HepG2 (cell line): Measurements from ENCODE around the gene ANAPC16. TPM values are rescaled to one million over a fixed set of nuclear protein-coding genes. Genes with fewer than 3 reads are reported as not detected.

Experiments
- FIP1L1 ChIP-seq: fragments of 200-400 bp; formaldehyde crosslinking; IDR thresholded peaks from 2 replicates; pipeline ENCODE4 v1.6.1; 2018; ENCODE audit warnings: low read depth, mild to moderate bottlenecking, low read length, moderate library complexity, borderline replicate concordance; ENCODE audit not compliant: insufficient read depth
- FOXM1 ChIP-seq: sonication (generic); formaldehyde crosslinking; IDR thresholded peaks from 2 replicates; pipeline ENCODE4 v1.5.0; 2020; ENCODE audit warnings: missing genetic modification reagents
- MLLT10 ChIP-seq: sonication (generic); formaldehyde crosslinking; IDR thresholded peaks from 2 replicates; pipeline ENCODE4 v1.4.0; 2020; ENCODE audit warnings: missing genetic modification reagents
- NKX3-1 ChIP-seq: sonication (generic); formaldehyde crosslinking; IDR thresholded peaks from 2 replicates; pipeline ENCODE4 v1.5.0; 2020; ENCODE audit warnings: missing genetic modification reagents
- STAG1 ChIP-seq: sonication (generic); formaldehyde crosslinking; IDR thresholded peaks from 2 replicates; pipeline ENCODE4 v1.4.0; 2020; ENCODE audit warnings: missing genetic modification reagents
- TCF12 ChIP-seq, 2 experiments: fragments of 450-650 bp in 1 of 2; sonication (generic) in 1 of 2; formaldehyde crosslinking in 1 of 2; IDR thresholded peaks; 2 replicates each; pipeline versions ENCODE4 v1.6.1 to v1.8.0; 2017 to 2022; ENCODE audit warnings: antibody characterized with exemption in 1 of 2, mild to moderate bottlenecking in 1 of 2, missing genetic modification reagents in 1 of 2, moderate library complexity in 1 of 2
- THRA ChIP-seq: sonication (generic); formaldehyde crosslinking; IDR thresholded peaks from 2 replicates; pipeline ENCODE4 v1.4.0; 2020; ENCODE audit warnings: missing genetic modification reagents, borderline replicate concordance
- ZBTB34 ChIP-seq: sonication (generic); formaldehyde crosslinking; IDR thresholded peaks from 2 replicates; pipeline ENCODE4 v1.8.0; 2022; ENCODE audit warnings: mild to moderate bottlenecking, missing genetic modification reagents
- ZNF234 ChIP-seq: sonication (generic); formaldehyde crosslinking; conservative IDR thresholded peaks from 2 replicates; pipeline ENCODE4 v1.5.1; 2020; ENCODE audit warnings: mild to moderate bottlenecking, missing genetic modification reagents
- ZNF569 ChIP-seq: sonication (generic); formaldehyde crosslinking; IDR thresholded peaks from 2 replicates; pipeline ENCODE4 v1.5.0; 2020; ENCODE audit warnings: mild to moderate bottlenecking, missing genetic modification reagents, moderate library complexity, borderline replicate concordance
- ZNF777 ChIP-seq: sonication (generic); formaldehyde crosslinking; IDR thresholded peaks from 2 replicates; pipeline ENCODE4 v1.4.0; 2020; ENCODE audit warnings: missing genetic modification reagents
- ZNF781 ChIP-seq: sonication (generic); formaldehyde crosslinking; IDR thresholded peaks from 2 replicates; pipeline ENCODE4 v1.5.1; 2020; ENCODE audit warnings: borderline replicate concordance, mild to moderate bottlenecking, missing genetic modification reagents; ENCODE audit errors: not compliant biosample characterization
- ZNF784 ChIP-seq: sonication (generic); formaldehyde crosslinking; IDR thresholded peaks from 2 replicates; pipeline ENCODE4 v1.5.1; 2020; ENCODE audit warnings: missing genetic modification reagents, mild to moderate bottlenecking, borderline replicate concordance
- ZNF788 ChIP-seq: sonication (generic); formaldehyde crosslinking; IDR thresholded peaks from 2 replicates; pipeline ENCODE4 v1.5.0; 2020; ENCODE audit warnings: mild to moderate bottlenecking, missing genetic modification reagents, borderline replicate concordance
- ZSCAN30 ChIP-seq: sonication (generic); formaldehyde crosslinking; IDR thresholded peaks from 2 replicates; pipeline ENCODE4 v1.5.0; 2020; ENCODE audit warnings: mild to moderate bottlenecking, missing genetic modification reagents
- polyA plus RNA-seq, 8 experiments: library from polyadenylated mRNA; depleted of rRNA in 3 of 8; stranded (reverse) in 7 of 8; unstranded in 1 of 8; fragments of >200 nt; fragmentation: Illumina TruSeq in 4 of 8; extraction: Trizol in 4 of 8; gene quantifications; 2 replicates each; pipeline versions ENCODE4 v1.2.1 to v1.2.3, GENCODE V29; 2011 to 2016; ENCODE audit warnings: low read depth in 4 of 8, missing spikeins in 1 of 8, mixed read lengths in 1 of 8; ENCODE audit not compliant: insufficient read depth in 1 of 8
- total RNA-seq, 5 experiments: library from RNA; depleted of rRNA; stranded (reverse); fragments of >200 nt; fragmentation: Illumina TruSeq; extraction: Trizol; gene quantifications; 2 replicates each; pipeline ENCODE4 v1.2.3, GENCODE V29; 2016; ENCODE audit warnings: low read depth in 1 of 5
- TF ChIP-seq, protein P1 (sequence below): fragments of 450-650 bp; IDR thresholded peaks from 2 replicates; pipeline ENCODE4 v1.6.1; 2016
- TF ChIP-seq, protein P2 (sequence below): sonication (generic); formaldehyde crosslinking; IDR thresholded peaks from 2 replicates; pipeline ENCODE4 v1.4.0; 2020; ENCODE audit warnings: mild to moderate bottlenecking, missing genetic modification reagents
- TF ChIP-seq, protein P3 (sequence below): sonication (generic); formaldehyde crosslinking; conservative IDR thresholded peaks from 2 replicates; pipeline ENCODE4 v1.8.1; 2023; ENCODE audit warnings: missing genetic modification reagents
- TF ChIP-seq, protein P4 (sequence below): sonication (generic); formaldehyde crosslinking; IDR thresholded peaks from 2 replicates; pipeline ENCODE4 v1.5.0; 2020; ENCODE audit warnings: missing genetic modification reagents, mild to moderate bottlenecking, borderline replicate concordance

The ANAPC16 gene
- total and polyA plus RNA-seq, 2 of the 13 experiments (the other 11 are each of a cell fraction or from before 2014, with no cell fraction given) = 74.8 to 89.4 TPM

GRCh38 chr10:72248468-72249151 lies 32.8 kb downstream of the ANAPC16 start (continued):
- TF ChIP-seq TCF12 (IDR thresholded peaks at IDR 0.05) (no peak), TCF12 (CRISPR knock-in tag; IDR thresholded peaks at IDR 0.05) (no peak), THRA (peak; percentile 49; the same call in 1 of the 2 replicates), ZNF234 (CRISPR knock-in tag) (no peak), FIP1L1 (no peak), ZNF781 (CRISPR knock-in tag) (peak; percentile 43), ZNF777 (CRISPR knock-in tag) (peak; percentile 20; the same call in 1 of the 2 replicates), ZNF784 (CRISPR knock-in tag) (no peak), ZNF788 (peak; percentile 74; the same call in 1 of the 2 replicates), ZNF569 (no peak), NKX3-1 (CRISPR knock-in tag) (0 out of 2 replicates have a peak, but pooled peaks have one; percentile 33), STAG1 (CRISPR knock-in tag) (peak; percentile 3; the same call in 1 of the 2 replicates), ZSCAN30 (CRISPR knock-in tag) (no peak), FOXM1 (CRISPR knock-in tag) (no peak), MLLT10 (CRISPR knock-in tag) (no peak), ZBTB34 (CRISPR knock-in tag) (no peak)
- TF ChIP-seq, protein P1, sequence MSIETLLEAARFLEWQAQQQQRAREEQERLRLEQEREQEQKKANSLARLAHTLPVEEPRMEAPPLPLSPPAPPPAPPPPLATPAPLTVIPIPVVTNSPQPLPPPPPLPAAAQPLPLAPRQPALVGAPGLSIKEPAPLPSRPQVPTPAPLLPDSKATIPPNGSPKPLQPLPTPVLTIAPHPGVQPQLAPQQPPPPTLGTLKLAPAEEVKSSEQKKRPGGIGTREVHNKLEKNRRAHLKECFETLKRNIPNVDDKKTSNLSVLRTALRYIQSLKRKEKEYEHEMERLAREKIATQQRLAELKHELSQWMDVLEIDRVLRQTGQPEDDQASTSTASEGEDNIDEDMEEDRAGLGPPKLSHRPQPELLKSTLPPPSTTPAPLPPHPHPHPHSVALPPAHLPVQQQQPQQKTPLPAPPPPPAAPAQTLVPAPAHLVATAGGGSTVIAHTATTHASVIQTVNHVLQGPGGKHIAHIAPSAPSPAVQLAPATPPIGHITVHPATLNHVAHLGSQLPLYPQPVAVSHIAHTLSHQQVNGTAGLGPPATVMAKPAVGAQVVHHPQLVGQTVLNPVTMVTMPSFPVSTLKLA = no peak
- TF ChIP-seq, protein P2, sequence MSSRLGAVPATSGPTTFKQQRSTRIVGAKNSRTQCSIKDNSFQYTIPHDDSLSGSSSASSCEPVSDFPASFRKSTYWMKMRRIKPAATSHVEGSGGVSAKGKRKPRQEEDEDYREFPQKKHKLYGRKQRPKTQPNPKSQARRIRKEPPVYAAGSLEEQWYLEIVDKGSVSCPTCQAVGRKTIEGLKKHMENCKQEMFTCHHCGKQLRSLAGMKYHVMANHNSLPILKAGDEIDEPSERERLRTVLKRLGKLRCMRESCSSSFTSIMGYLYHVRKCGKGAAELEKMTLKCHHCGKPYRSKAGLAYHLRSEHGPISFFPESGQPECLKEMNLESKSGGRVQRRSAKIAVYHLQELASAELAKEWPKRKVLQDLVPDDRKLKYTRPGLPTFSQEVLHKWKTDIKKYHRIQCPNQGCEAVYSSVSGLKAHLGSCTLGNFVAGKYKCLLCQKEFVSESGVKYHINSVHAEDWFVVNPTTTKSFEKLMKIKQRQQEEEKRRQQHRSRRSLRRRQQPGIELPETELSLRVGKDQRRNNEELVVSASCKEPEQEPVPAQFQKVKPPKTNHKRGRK (CRISPR knock-in tag) = no peak
- TF ChIP-seq, protein P3, sequence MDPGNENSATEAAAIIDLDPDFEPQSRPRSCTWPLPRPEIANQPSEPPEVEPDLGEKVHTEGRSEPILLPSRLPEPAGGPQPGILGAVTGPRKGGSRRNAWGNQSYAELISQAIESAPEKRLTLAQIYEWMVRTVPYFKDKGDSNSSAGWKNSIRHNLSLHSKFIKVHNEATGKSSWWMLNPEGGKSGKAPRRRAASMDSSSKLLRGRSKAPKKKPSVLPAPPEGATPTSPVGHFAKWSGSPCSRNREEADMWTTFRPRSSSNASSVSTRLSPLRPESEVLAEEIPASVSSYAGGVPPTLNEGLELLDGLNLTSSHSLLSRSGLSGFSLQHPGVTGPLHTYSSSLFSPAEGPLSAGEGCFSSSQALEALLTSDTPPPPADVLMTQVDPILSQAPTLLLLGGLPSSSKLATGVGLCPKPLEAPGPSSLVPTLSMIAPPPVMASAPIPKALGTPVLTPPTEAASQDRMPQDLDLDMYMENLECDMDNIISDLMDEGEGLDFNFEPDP (CRISPR knock-in tag) = no peak
- TF ChIP-seq, protein P4, sequence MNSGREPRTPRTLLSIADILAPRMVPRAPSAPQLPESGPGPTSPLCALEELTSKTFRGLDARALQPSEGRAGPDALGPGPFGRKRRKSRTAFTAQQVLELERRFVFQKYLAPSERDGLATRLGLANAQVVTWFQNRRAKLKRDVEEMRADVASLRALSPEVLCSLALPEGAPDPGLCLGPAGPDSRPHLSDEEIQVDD (CRISPR knock-in tag) = no peak
